Neural cell (in vitro differentiated cells): ENCODE data around the gene MORF4L2.

ENCODE experiments used
- EP300 ChIP-seq: fragments of 450-650 bp; conservative IDR thresholded peaks from 2 replicates; pipeline ENCODE4 v1.6.1; 2014; ENCODE audit warnings: antibody characterized with exemption, mild to moderate bottlenecking, moderate library complexity; ENCODE audit not compliant: poor library complexity, severe bottlenecking
- TF ChIP-seq, protein P1 (sequence below): fragments of 450-650 bp; IDR thresholded peaks from 2 replicates; pipeline ENCODE4 v1.5.1; 2014; ENCODE audit warnings: antibody characterized with exemption, mild to moderate bottlenecking, moderate library complexity; ENCODE audit not compliant: poor library complexity, severe bottlenecking

DNA sequence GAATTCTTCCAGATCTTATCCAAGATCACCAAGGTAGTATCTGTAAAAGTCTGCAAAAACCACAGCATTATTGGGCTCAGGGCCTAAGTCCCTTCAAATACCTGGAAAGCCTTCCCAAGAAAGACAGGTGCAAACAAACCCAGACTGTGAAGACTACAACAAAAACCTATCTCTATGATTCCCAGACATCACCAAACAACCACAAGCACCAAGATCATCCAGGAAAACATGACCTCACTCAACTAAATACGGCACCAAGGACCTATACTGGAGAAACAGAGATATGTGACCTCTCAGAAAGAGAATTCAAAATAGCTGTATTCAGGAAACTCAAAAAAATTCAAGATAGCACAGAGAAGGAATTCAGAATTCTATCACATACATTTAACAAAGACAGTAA, 42.4 kb downstream of the MORF4L2 start:
- TF ChIP-seq, protein P1, sequence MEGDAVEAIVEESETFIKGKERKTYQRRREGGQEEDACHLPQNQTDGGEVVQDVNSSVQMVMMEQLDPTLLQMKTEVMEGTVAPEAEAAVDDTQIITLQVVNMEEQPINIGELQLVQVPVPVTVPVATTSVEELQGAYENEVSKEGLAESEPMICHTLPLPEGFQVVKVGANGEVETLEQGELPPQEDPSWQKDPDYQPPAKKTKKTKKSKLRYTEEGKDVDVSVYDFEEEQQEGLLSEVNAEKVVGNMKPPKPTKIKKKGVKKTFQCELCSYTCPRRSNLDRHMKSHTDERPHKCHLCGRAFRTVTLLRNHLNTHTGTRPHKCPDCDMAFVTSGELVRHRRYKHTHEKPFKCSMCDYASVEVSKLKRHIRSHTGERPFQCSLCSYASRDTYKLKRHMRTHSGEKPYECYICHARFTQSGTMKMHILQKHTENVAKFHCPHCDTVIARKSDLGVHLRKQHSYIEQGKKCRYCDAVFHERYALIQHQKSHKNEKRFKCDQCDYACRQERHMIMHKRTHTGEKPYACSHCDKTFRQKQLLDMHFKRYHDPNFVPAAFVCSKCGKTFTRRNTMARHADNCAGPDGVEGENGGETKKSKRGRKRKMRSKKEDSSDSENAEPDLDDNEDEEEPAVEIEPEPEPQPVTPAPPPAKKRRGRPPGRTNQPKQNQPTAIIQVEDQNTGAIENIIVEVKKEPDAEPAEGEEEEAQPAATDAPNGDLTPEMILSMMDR: no peak
- no peak for TF ChIP-seq EP300
